ENCODE data around the gene KLF14. TPM values are rescaled to one million over a fixed set of nuclear protein-coding genes. Genes with fewer than 3 reads are reported as not detected.

The KLF14 gene
- total and polyA plus RNA-seq, 2 experiments from 2014 or later: 0.16 TPM; not detected in 1

GRCh38 chr7:130752424-130752823, 18.4 kb upstream of the KLF14 start:
- Histone ChIP-seq H3K27me3 (no peaks in the 10 kb centered on the region), H3K9me2 (replicated peaks; ENCODE audit: insufficient read depth) (no peaks in the 10 kb centered on the region), H3K4me2 (no peak overlapping the region), H3K4me1 (ENCODE audit: insufficient read depth) (no peaks in the 10 kb centered on the region), H3K79me2 (no peaks in the 10 kb centered on the region), H2AFZ (no peak overlapping the region), H4K20me1 (ENCODE audit: insufficient read depth, poor library complexity, severe bottlenecking) (no peaks in the 10 kb centered on the region), H3K27ac (no peak overlapping the region), H3K9me3 (ENCODE audit: low read depth) (no peaks in the 10 kb centered on the region), H3K4me3 (no peak overlapping the region), H3K36me3 (replicated peaks; ENCODE audit: insufficient read depth, low read depth) (no peaks in the 10 kb centered on the region)
- TF ChIP-seq EZH2 (IDR thresholded peaks at IDR 0.05; ENCODE audit: borderline replicate concordance): no peak
- 77% methylated on average over 8 of the region's 8 CpGs for WGBS (ENCODE audit: low lambda C conversion rate, missing lambda C conversion rate)
- no peak for DNase-seq (ENCODE audit: low spot score)

- Histone ChIP-seq H3K9me2 (replicated peaks; ENCODE audit: insufficient read depth) (no peaks in the 10 kb centered on the region), H3K36me3 (replicated peaks; ENCODE audit: insufficient read depth, low read depth) (no peaks in the 10 kb centered on the region), H2AFZ (no peak overlapping the region), H3K9me3 (ENCODE audit: low read depth) (no peaks in the 10 kb centered on the region), H3K27ac (no peak overlapping the region), H3K4me3 (no peak overlapping the region), H3K4me1 (ENCODE audit: insufficient read depth) (no peaks in the 10 kb centered on the region), H3K4me2 (peak overlapping the region; percentile 37), H4K20me1 (ENCODE audit: insufficient read depth, poor library complexity, severe bottlenecking) (no peaks in the 10 kb centered on the region), H3K79me2 (no peaks in the 10 kb centered on the region), H3K27me3 (no peaks in the 10 kb centered on the region)
- DNase-seq (ENCODE audit: low spot score): peak; percentile 12
- TF ChIP-seq EZH2 (IDR thresholded peaks at IDR 0.05; ENCODE audit: borderline replicate concordance) (no peak), CTCF (IDR thresholded peaks at IDR 0.05; ENCODE audit: poor library complexity) (no peak), EZH2phosphoT487 (IDR thresholded peaks at IDR 0.05; ENCODE audit: low read depth, severe bottlenecking, unreplicated experiment) (no peak)
- WGBS (ENCODE audit: low lambda C conversion rate, missing lambda C conversion rate): 78% methylated on average over 3 of the region's 3 CpGs
These were observed 16.7 kb upstream of the KLF14 start for GRCh38 chr7:130750755-130751154.

GRCh38 chr7:130748531-130749389, 14.8 kb upstream of the KLF14 start:
- Histone ChIP-seq H3K4me2 (no peak overlapping the region), H3K79me2 (no peaks in the 10 kb centered on the region), H3K27ac (no peak overlapping the region), H3K9me2 (replicated peaks; ENCODE audit: insufficient read depth) (no peaks in the 10 kb centered on the region), H3K4me1 (ENCODE audit: insufficient read depth) (no peaks in the 10 kb centered on the region), H3K9me3 (ENCODE audit: low read depth) (no peaks in the 10 kb centered on the region), H2AFZ (no peak overlapping the region), H3K27me3 (peaks cover 15% of the 10 kb centered on the region), H4K20me1 (ENCODE audit: insufficient read depth, poor library complexity, severe bottlenecking) (no peaks in the 10 kb centered on the region), H3K36me3 (replicated peaks; ENCODE audit: insufficient read depth, low read depth) (no peaks in the 10 kb centered on the region), H3K4me3 (no peak overlapping the region)
- 87% methylated on average over 5 of the region's 5 CpGs for WGBS (ENCODE audit: low lambda C conversion rate, missing lambda C conversion rate)
- TF ChIP-seq EZH2phosphoT487 (IDR thresholded peaks at IDR 0.05; ENCODE audit: low read depth, severe bottlenecking, unreplicated experiment): no peak
- TF ChIP-seq EZH2 (IDR thresholded peaks at IDR 0.05; ENCODE audit: borderline replicate concordance): no peak
- no peak for TF ChIP-seq CTCF (IDR thresholded peaks at IDR 0.05; ENCODE audit: poor library complexity)
- no peak for DNase-seq (ENCODE audit: low spot score)

- no peaks in the 10 kb centered on the region for H3K9me2 ChIP-seq (replicated peaks; ENCODE audit: insufficient read depth)
- TF ChIP-seq CTCF (IDR thresholded peaks at IDR 0.05; ENCODE audit: poor library complexity): no peak
- TF ChIP-seq EZH2 (IDR thresholded peaks at IDR 0.05; ENCODE audit: borderline replicate concordance): no peak
- no peak for TF ChIP-seq EZH2phosphoT487 (IDR thresholded peaks at IDR 0.05; ENCODE audit: low read depth, severe bottlenecking, unreplicated experiment)
- no peaks in the 10 kb centered on the region for H4K20me1 ChIP-seq (ENCODE audit: insufficient read depth, poor library complexity, severe bottlenecking)
- H3K9me3 ChIP-seq (ENCODE audit: low read depth): no peaks in the 10 kb centered on the region
- no peak overlapping the region for H2AFZ ChIP-seq
- no peak overlapping the region for H3K27ac ChIP-seq
- no peaks in the 10 kb centered on the region for H3K36me3 ChIP-seq (replicated peaks; ENCODE audit: insufficient read depth, low read depth)
- H3K4me1 ChIP-seq (ENCODE audit: insufficient read depth): no peaks in the 10 kb centered on the region
- peaks cover 71% of the 10 kb centered on the region for H3K27me3 ChIP-seq
- no peak overlapping the region for H3K4me2 ChIP-seq
- no peak overlapping the region for H3K4me3 ChIP-seq
- WGBS (ENCODE audit: low lambda C conversion rate, missing lambda C conversion rate): 45% methylated on average over 3 of the region's 3 CpGs
- DNase-seq (ENCODE audit: low spot score): no peak
- H3K79me2 ChIP-seq: no peaks in the 10 kb centered on the region
These were observed 7.5 kb upstream of the KLF14 start for GRCh38 chr7:130741331-130741995.
